DOHH2 (cell line): ENCODE measurements around the gene LYPD6.

Experiments
- EZH2phosphoT487 ChIP-seq: fragments of 200-600 bp; sonication (generic); IDR thresholded peaks from 2 replicates; pipeline ENCODE4 v1.6.1; 2017; ENCODE audit warnings: borderline replicate concordance, mild to moderate bottlenecking, antibody characterized with exemption, low read length, moderate library complexity, mixed read lengths
- TF ChIP-seq, protein P1 (sequence below): fragments of 200-600 bp; sonication (generic); IDR thresholded peaks from one replicate; pipeline ENCODE4 v1.5.1; 2014; ENCODE audit warnings: antibody characterized with exemption, mild to moderate bottlenecking, low read depth, low read length; ENCODE audit not compliant: poor library complexity, severe bottlenecking

DNA sequence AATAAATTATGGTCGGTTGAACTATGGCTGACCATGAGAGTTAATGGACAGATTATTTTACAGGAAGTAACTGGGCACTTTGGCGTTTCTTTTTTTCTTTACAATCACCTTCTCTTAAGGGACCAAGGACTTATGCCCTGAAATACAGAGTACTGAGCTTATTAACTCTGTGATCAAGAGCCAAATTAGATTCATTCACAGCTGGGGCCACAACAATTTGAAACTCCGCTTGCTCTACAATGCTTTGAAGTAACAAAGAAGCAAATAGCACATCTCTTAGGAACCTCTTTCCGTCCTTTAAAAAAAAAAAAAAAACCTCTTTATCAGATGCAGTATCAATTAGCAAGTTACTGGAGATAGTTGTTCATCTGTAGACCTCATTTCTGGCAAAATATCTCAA is 112.0 kb downstream of the LYPD6 start:
- TF ChIP-seq, protein P1, sequence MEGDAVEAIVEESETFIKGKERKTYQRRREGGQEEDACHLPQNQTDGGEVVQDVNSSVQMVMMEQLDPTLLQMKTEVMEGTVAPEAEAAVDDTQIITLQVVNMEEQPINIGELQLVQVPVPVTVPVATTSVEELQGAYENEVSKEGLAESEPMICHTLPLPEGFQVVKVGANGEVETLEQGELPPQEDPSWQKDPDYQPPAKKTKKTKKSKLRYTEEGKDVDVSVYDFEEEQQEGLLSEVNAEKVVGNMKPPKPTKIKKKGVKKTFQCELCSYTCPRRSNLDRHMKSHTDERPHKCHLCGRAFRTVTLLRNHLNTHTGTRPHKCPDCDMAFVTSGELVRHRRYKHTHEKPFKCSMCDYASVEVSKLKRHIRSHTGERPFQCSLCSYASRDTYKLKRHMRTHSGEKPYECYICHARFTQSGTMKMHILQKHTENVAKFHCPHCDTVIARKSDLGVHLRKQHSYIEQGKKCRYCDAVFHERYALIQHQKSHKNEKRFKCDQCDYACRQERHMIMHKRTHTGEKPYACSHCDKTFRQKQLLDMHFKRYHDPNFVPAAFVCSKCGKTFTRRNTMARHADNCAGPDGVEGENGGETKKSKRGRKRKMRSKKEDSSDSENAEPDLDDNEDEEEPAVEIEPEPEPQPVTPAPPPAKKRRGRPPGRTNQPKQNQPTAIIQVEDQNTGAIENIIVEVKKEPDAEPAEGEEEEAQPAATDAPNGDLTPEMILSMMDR, result no peak
- TF ChIP-seq EZH2phosphoT487, result no peak
